ENCODE measurements around the gene CLEC4F. TPM values are rescaled to one million over a fixed set of nuclear protein-coding genes. Genes with fewer than 3 reads are reported as not detected.

Gene CLEC4F
- polyA plus RNA-seq, 1 donor (not counting 4 experiments of a cell fraction or from before 2014, with no cell fraction given), result not detected

DNA sequence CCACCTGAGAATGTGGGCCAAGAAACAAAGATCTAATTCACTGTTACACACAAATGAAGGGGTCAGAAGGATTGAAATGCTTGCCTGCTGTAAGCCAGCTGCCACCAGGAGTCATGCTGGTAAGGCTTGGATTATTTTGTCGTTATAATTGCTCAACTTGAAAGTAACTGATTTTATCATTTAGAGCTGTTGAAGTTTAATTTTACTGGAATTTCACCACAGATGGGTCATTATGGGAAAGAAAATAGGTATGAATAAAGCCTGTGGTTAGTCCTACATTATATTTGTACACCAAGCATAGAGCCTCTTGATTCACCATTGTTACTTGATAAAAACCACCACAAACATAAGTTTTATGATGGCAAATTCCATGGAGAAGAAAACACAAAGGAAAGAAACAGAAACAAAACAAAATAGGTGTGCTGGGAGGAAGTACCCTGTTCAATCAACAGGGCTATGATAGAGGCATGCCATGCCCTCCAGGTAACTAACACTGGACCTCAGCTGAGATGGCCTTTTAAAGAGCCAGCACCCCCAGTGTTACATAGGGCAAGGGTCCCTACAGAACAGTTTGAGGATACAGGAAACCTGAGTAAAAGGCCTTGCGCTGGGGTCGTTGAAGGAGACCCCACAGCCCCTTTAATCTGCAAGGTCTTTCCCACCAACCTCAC lies 3.0 kb downstream of the CLEC4F start:
- Histone ChIP-seq H3K79me2 (ENCODE audit: control insufficient read depth, insufficient read depth, low read length) (no peaks in the 10 kb centered on the region), H3K9me1 (ENCODE audit: control insufficient read depth, extremely low read depth, insufficient read depth, low read length) (no peaks in the 10 kb centered on the region), H3K4me2 (ENCODE audit: control insufficient read depth, extremely low read depth, insufficient read depth, low read depth, low read length) (no peak overlapping the region), H2AFZ (ENCODE audit: control insufficient read depth, low read length) (no peak overlapping the region), H3K36me3 (ENCODE audit: control insufficient read depth in 2 of 2, extremely low read depth in 1 of 2, insufficient read depth in 2 of 2, low read length in 2 of 2) (no peaks in the 10 kb centered on the region), H3K27me3 (ENCODE audit: control insufficient read depth, extremely low read depth, insufficient read depth, low read length) (peaks cover 53% of the 10 kb centered on the region), H3K9ac (ENCODE audit: control insufficient read depth, extremely low read depth, insufficient read depth, low read length) (no peak overlapping the region), H3K4me1 (ENCODE audit: control insufficient read depth, extremely low read depth, insufficient read depth, low read length) (no peaks in the 10 kb centered on the region), H3K27ac (ENCODE audit: control insufficient read depth, insufficient read depth, low read length) (no peak overlapping the region), H4K20me1 (ENCODE audit: control insufficient read depth, extremely low read depth, insufficient read depth, low read length) (no peaks in the 10 kb centered on the region), H3K9me3 (ENCODE audit: control insufficient read depth, low read depth, low read length) (no peaks in the 10 kb centered on the region), H3K4me3 (ENCODE audit: control insufficient read depth in 2 of 3, extremely low read depth in 1 of 3, insufficient read depth in 2 of 3, low read depth in 1 of 3, low read length in 3 of 3) (no peak overlapping the region)
- TF ChIP-seq EZH2 (IDR thresholded peaks at IDR 0.05; ENCODE audit: low read length), result no peak
- TF ChIP-seq, protein P1, sequence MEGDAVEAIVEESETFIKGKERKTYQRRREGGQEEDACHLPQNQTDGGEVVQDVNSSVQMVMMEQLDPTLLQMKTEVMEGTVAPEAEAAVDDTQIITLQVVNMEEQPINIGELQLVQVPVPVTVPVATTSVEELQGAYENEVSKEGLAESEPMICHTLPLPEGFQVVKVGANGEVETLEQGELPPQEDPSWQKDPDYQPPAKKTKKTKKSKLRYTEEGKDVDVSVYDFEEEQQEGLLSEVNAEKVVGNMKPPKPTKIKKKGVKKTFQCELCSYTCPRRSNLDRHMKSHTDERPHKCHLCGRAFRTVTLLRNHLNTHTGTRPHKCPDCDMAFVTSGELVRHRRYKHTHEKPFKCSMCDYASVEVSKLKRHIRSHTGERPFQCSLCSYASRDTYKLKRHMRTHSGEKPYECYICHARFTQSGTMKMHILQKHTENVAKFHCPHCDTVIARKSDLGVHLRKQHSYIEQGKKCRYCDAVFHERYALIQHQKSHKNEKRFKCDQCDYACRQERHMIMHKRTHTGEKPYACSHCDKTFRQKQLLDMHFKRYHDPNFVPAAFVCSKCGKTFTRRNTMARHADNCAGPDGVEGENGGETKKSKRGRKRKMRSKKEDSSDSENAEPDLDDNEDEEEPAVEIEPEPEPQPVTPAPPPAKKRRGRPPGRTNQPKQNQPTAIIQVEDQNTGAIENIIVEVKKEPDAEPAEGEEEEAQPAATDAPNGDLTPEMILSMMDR (optimal IDR thresholded peaks at IDR 0.05 in 1 of 3, IDR thresholded peaks at IDR 0.05 in 1 of 3, conservative IDR thresholded peaks at IDR 0.05 in 1 of 3; ENCODE audit: extremely low read depth in 1 of 3, insufficient read depth in 2 of 3, low read length in 3 of 3), result no peak
- dilution Hi-C loops (cut with MboI; ENCODE audit: extremely low pct_ligation_motif_present, low sequenced_read_pairs), result no loop called here
- no peak for DNase-seq (ENCODE audit: low read depth, low spot score)
- no peak for FAIRE-seq

- no peak for FAIRE-seq
- dilution Hi-C loops (cut with MboI; ENCODE audit: extremely low pct_ligation_motif_present, low sequenced_read_pairs), result no loop called here
Observed at GRCh38 chr2:70816726-70817125, 3.7 kb downstream of the CLEC4F start.

More at GRCh38 chr2:70816726-70817125, 3.7 kb downstream of the CLEC4F start:
- H3K9me3 ChIP-seq (ENCODE audit: control insufficient read depth, low read depth, low read length), result no peaks in the 10 kb centered on the region
- no peak overlapping the region for H2AFZ ChIP-seq (ENCODE audit: control insufficient read depth, low read length)
- no peak overlapping the region for H3K4me2 ChIP-seq (ENCODE audit: control insufficient read depth, extremely low read depth, insufficient read depth, low read depth, low read length)
- no peaks in the 10 kb centered on the region for H3K9me1 ChIP-seq (ENCODE audit: control insufficient read depth, extremely low read depth, insufficient read depth, low read length)
- H3K27ac ChIP-seq (ENCODE audit: control insufficient read depth, insufficient read depth, low read length), result no peak overlapping the region
- no peak overlapping the region for H3K4me3 ChIP-seq (ENCODE audit: control insufficient read depth in 2 of 3, extremely low read depth in 1 of 3, insufficient read depth in 2 of 3, low read depth in 1 of 3, low read length in 3 of 3)
- TF ChIP-seq, protein P1 (optimal IDR thresholded peaks at IDR 0.05 in 1 of 3, IDR thresholded peaks at IDR 0.05 in 1 of 3, conservative IDR thresholded peaks at IDR 0.05 in 1 of 3; ENCODE audit: extremely low read depth in 1 of 3, insufficient read depth in 2 of 3, low read length in 3 of 3), result no peak
- TF ChIP-seq EZH2 (IDR thresholded peaks at IDR 0.05; ENCODE audit: low read length), result no peak
- H3K27me3 ChIP-seq (ENCODE audit: control insufficient read depth, extremely low read depth, insufficient read depth, low read length), result peaks cover 53% of the 10 kb centered on the region
- no peaks in the 10 kb centered on the region for H4K20me1 ChIP-seq (ENCODE audit: control insufficient read depth, extremely low read depth, insufficient read depth, low read length)
- no peaks in the 10 kb centered on the region for H3K36me3 ChIP-seq (ENCODE audit: control insufficient read depth in 2 of 2, extremely low read depth in 1 of 2, insufficient read depth in 2 of 2, low read length in 2 of 2)
- no peaks in the 10 kb centered on the region for H3K79me2 ChIP-seq (ENCODE audit: control insufficient read depth, insufficient read depth, low read length)
- no peaks in the 10 kb centered on the region for H3K4me1 ChIP-seq (ENCODE audit: control insufficient read depth, extremely low read depth, insufficient read depth, low read length)
- DNase-seq (ENCODE audit: low read depth, low spot score), result no peak
- no peak overlapping the region for H3K9ac ChIP-seq (ENCODE audit: control insufficient read depth, extremely low read depth, insufficient read depth, low read length)
